Nephron progenitor cell (in vitro differentiated cells): ENCODE data around the gene EMC7.

Experiments
- DNase-seq: peaks from one replicate; pipeline ENCODE4 v3.0.0; 2021
- H3K27ac Mint-ChIP-seq: 2 replicates; pipeline ENCODE4 v1.8.0; 2021; ENCODE audit warnings: mild to moderate bottlenecking, moderate library complexity, mixed read lengths
- H3K27me3 Mint-ChIP-seq: 2 replicates; pipeline ENCODE4 v1.8.0; 2021; ENCODE audit warnings: mild to moderate bottlenecking, low read depth, mixed read lengths; ENCODE audit not compliant: poor library complexity
- H3K36me3 Mint-ChIP-seq: 2 replicates; pipeline ENCODE4 v1.8.0; 2021; ENCODE audit warnings: low read depth, mixed read lengths
- H3K4me1 Mint-ChIP-seq: 2 replicates; pipeline ENCODE4 v1.8.0; 2021; ENCODE audit warnings: mixed read lengths
- H3K4me3 Mint-ChIP-seq: 2 replicates; pipeline ENCODE4 v1.8.0; 2021; ENCODE audit warnings: mild to moderate bottlenecking, moderate library complexity, mixed read lengths
- H3K9me3 Mint-ChIP-seq: 2 replicates; pipeline ENCODE4 v1.8.0; 2021; ENCODE audit warnings: mild to moderate bottlenecking, moderate library complexity, mixed read lengths
- CTCF ChIP-seq: fragments of 200-600 bp; sonication (generic); IDR thresholded peaks from 2 replicates; pipeline ENCODE4 v1.5.0; 2021; ENCODE audit warnings: antibody characterized with exemption

Gene EMC7

DNA sequence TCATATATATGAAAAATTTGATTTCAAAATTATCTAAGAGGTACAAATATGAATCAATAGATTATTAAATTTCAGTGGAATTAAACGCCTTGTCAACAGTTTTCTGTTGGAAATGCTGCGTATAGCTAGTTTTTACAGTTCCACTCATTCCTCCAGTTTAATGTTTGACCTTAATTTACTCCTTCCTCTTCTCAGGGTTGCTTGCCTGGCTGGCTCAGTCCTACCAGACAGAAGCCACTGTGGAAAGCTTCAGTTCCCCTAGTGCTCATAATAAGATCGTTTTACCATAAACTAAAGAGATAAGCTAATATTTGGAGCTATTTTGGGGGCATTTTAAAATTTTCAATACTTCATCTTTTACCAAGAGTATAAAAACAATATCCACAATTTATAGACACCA lies 22.8 kb downstream of the EMC7 start:
- H3K36me3 Mint-ChIP-seq = peaks cover 6% of the 10 kb centered on the region
- H3K27ac Mint-ChIP-seq = no peak overlapping the region
- no peaks in the 10 kb centered on the region for H3K4me1 Mint-ChIP-seq
- peaks cover 3% of the 10 kb centered on the region for H3K27me3 Mint-ChIP-seq
- TF ChIP-seq CTCF = no peak
- H3K4me3 Mint-ChIP-seq = no peak overlapping the region
- no peak for DNase-seq
- H3K9me3 Mint-ChIP-seq = no peaks in the 10 kb centered on the region

DNA sequence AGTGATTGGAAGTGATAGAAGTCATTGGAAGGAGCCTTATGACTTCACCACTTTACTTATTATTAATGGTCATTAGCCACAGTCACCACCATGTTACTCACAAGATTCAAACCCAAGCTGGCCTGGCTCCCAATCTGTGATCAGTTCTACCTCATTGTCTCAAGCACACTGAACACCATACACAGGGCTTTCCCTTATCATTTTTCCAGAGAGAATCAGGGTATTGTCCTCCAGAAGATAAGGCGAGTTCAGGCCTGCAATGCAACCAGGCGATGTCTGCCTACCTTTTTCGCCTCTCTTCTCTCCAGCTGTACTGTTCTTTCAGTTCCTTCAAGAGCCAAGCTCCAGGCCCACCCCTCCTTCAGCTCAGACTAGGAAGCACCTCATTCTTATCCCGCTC lies 24.9 kb downstream of the EMC7 start:
- H3K4me3 Mint-ChIP-seq = no peak overlapping the region
- H3K27me3 Mint-ChIP-seq = peaks cover 3% of the 10 kb centered on the region
- no peaks in the 10 kb centered on the region for H3K9me3 Mint-ChIP-seq
- no peaks in the 10 kb centered on the region for H3K4me1 Mint-ChIP-seq
- no peaks in the 10 kb centered on the region for H3K36me3 Mint-ChIP-seq
- no peak overlapping the region for H3K27ac Mint-ChIP-seq
- no peak for TF ChIP-seq CTCF
- no peak for DNase-seq

- no peaks in the 10 kb centered on the region for H3K36me3 Mint-ChIP-seq
- H3K27ac Mint-ChIP-seq = no peak overlapping the region
- no peak overlapping the region for H3K4me3 Mint-ChIP-seq
- no peak for TF ChIP-seq CTCF
- DNase-seq = no peak
- no peaks in the 10 kb centered on the region for H3K4me1 Mint-ChIP-seq
- H3K27me3 Mint-ChIP-seq = peaks cover 4% of the 10 kb centered on the region
- no peaks in the 10 kb centered on the region for H3K9me3 Mint-ChIP-seq
Measured at GRCh38 chr15:34070003-34070402, 31.7 kb downstream of the EMC7 start.

DNA sequence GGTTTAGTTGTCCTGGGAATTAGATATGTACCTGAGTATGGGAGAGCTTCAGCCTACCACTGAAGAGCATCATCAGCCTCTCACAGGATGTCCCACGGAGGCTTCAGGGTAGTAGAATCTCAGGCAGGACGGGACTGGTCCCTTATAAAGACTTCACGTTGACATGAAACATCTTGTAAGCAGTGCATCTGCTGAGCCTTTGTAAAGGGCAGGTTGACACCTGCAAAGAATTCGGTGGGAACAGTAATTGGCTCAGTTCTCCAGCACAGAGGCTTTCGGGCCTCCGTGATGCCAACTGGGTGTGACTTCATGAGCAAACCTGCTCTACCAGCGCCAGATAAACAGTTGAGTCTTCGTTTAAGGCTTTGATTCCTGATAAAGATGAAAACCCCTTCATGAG lies 35.7 kb downstream of the EMC7 start:
- no peak for DNase-seq
- TF ChIP-seq CTCF = no peak
- no peak overlapping the region for H3K27ac Mint-ChIP-seq
- no peaks in the 10 kb centered on the region for H3K9me3 Mint-ChIP-seq
- no peaks in the 10 kb centered on the region for H3K36me3 Mint-ChIP-seq
- peaks cover 8% of the 10 kb centered on the region for H3K27me3 Mint-ChIP-seq
- H3K4me1 Mint-ChIP-seq = no peaks in the 10 kb centered on the region
- H3K4me3 Mint-ChIP-seq = no peak overlapping the region

- H3K27ac Mint-ChIP-seq = no peak overlapping the region
- H3K27me3 Mint-ChIP-seq = peaks cover 8% of the 10 kb centered on the region
- H3K9me3 Mint-ChIP-seq = no peaks in the 10 kb centered on the region
- H3K36me3 Mint-ChIP-seq = no peaks in the 10 kb centered on the region
- no peak for TF ChIP-seq CTCF
- no peak for DNase-seq
- no peak overlapping the region for H3K4me3 Mint-ChIP-seq
- H3K4me1 Mint-ChIP-seq = no peaks in the 10 kb centered on the region
Measured at GRCh38 chr15:34065261-34065660, 36.4 kb downstream of the EMC7 start.

GRCh38 chr15:34064438-34064837 lies 37.2 kb downstream of the EMC7 start:
- no peaks in the 10 kb centered on the region for H3K4me1 Mint-ChIP-seq
- H3K27ac Mint-ChIP-seq = no peak overlapping the region
- peaks cover 9% of the 10 kb centered on the region for H3K27me3 Mint-ChIP-seq
- no peak for TF ChIP-seq CTCF
- no peak for DNase-seq
- H3K4me3 Mint-ChIP-seq = no peak overlapping the region
- no peaks in the 10 kb centered on the region for H3K36me3 Mint-ChIP-seq
- H3K9me3 Mint-ChIP-seq = no peaks in the 10 kb centered on the region
